OCI-M2 (cell line): Measurements from ENCODE around the gene SLC35A1.

Source experiments
- DNase-seq: peaks from one replicate; lab custom pipeline; 2025; ENCODE audit not compliant: unreplicated experiment; lab: John Stamatoyannopoulos, UW

Gene SLC35A1

GRCh38 chr6:87522686-87523085 lies 49.9 kb downstream of the SLC35A1 start:
- no peak for DNase-seq

GRCh38 chr6:87529221-87529620 lies 56.4 kb downstream of the SLC35A1 start:
- no peak for DNase-seq

- DNase-seq, result no peak
These were observed 61.7 kb downstream of the SLC35A1 start for GRCh38 chr6:87534377-87535047.

- no peak for DNase-seq
These were observed 65.9 kb downstream of the SLC35A1 start for GRCh38 chr6:87538510-87539260.

GRCh38 chr6:87539554-87539953 lies 66.8 kb downstream of the SLC35A1 start:
- DNase-seq, result no peak

DNA sequence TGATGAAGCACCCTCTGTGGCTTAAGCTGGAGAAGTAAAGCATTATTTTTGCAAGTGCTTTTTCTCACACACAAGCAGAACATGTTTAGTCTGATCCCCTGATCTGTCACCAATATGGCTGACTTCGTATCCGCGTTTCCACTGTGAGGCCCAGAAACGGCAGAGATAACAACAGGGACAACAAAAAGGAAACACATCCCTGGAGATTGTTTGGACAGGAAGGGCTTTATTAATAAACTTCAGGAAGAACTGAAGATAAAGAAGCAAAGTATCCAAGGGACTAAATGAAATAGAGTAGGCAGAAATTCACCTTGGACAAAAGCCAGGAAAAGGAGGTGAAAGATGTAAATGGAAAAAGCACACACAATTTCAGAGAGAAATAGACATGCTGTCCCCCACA lies 67.8 kb downstream of the SLC35A1 start:
- no peak for DNase-seq

- DNase-seq, result no peak
These were observed 68.3 kb downstream of the SLC35A1 start for GRCh38 chr6:87541041-87541440.

GRCh38 chr6:87541744-87542143 lies 69.0 kb downstream of the SLC35A1 start:
- no peak for DNase-seq

GRCh38 chr6:87543696-87544473 lies 71.1 kb downstream of the SLC35A1 start:
- no peak for DNase-seq

GRCh38 chr6:87544474-87544735 lies 71.6 kb downstream of the SLC35A1 start:
- no peak for DNase-seq

- DNase-seq, result no peak
These were observed 79.0 kb downstream of the SLC35A1 start for GRCh38 chr6:87551799-87552198.

GRCh38 chr6:87553159-87553765 lies 80.5 kb downstream of the SLC35A1 start:
- no peak for DNase-seq

DNA sequence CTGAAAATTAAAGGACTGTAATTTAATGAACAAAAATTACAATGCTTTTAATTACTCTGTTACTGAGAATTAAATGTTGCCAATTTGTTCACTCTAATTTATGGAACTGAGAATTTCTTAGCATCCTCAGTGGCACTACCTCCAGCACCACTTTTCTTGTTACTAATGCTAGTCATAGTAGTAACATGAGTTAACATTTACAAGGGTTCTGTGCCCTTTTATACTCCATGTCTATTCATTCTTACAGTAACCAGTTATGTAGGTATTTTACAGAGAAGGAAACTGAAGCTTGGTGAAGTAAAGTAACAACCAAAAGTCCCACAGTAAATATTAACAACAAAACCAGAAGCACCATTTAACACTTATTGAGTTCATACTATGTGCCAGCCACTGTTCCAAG lies 82.7 kb downstream of the SLC35A1 start:
- no peak for DNase-seq

DNA sequence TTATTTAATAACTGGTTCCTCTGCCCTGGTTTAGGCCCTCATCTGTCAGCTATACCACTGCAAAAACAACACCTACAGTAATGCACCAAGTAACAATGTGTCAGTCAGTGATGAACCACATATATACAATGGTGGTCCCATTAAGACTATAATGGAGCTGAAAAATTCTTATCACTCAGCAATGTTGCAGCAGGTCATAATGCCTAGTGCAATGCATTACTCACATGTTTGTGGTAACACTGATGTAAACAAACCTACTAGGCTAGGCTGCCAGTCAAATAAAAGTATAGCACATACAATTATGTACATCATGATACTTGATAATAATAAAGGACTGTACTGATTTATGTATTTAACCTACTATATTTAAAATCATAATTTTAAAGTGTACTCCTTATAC lies 85.7 kb downstream of the SLC35A1 start:
- no peak for DNase-seq

DNA sequence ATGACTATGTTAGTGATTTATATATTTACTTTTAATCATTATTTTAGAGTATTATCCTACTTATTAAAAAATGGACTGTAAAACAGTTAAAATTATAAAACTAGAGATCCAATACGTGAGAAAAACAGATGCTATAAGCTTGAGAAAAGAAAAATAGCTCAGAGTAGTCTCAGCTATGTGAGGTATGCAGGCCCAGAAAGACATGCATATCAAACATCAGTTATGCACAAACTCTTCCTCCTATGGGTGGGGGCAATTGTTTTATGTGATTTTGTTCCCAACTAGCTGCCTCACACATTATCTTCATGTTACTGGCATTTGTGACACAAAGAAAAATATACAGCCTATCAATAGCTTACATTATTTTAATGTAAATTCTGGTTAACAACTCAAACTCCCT lies 88.2 kb downstream of the SLC35A1 start:
- no peak for DNase-seq
